Measurements from ENCODE around the gene TSR3.

GRCh38 chr16:1322407-1322806, 29.3 kb downstream of the TSR3 start:
- TF ChIP-seq CTCF (IDR thresholded peaks at IDR 0.05) (no peak), POLR2A (IDR thresholded peaks at IDR 0.05) (no peak)

Data from heart left ventricle (tissue), 13 donors.